GM12872 (cell line): Measurements from ENCODE around the gene GGCT.

ENCODE experiments used
- TF ChIP-seq, protein P1 (sequence below): IDR thresholded peaks from 3 replicates; pipeline ENCODE4 v1.5.1; 2011; ENCODE audit warnings: low read depth, mild to moderate bottlenecking, low read length, moderate library complexity; ENCODE audit not compliant: insufficient read depth

GGCT gene

DNA sequence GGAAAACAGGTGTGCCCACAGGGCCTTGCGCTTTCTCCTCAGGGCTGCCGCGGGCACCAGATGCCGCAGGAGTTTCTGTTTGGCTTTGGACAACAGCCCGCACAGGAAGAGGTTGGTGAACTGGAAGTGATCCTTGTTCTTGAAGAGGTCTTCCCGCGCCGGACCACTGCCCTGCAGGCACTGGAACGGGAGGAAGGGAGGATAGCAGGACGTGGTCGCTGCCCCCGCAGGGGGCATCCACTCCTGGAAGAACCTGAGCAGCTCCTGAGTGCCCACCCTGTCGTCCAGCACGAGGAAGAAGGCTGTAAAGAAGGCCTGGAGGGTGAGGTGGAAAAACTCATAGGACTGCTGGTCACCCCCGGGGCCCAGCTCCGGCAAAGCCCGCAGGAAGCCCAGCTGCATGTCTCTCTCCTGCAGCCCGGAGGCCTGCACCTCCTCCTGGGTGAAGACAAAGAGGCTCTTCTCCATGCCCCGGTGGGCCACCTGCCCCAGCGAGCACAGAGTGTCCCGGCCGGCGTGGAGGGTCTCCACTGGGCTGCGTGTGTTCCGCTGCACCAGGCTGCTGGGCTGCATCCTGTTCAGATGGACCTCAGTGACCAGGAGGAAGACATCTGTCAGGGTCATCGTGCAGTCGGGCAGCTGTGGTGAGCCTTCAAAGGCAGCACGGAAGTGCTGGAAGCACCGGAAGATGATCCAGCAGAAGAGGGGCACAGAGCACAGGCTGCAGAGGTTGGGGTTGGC, 52.9 kb downstream of the GGCT start:
- TF ChIP-seq, protein P1, sequence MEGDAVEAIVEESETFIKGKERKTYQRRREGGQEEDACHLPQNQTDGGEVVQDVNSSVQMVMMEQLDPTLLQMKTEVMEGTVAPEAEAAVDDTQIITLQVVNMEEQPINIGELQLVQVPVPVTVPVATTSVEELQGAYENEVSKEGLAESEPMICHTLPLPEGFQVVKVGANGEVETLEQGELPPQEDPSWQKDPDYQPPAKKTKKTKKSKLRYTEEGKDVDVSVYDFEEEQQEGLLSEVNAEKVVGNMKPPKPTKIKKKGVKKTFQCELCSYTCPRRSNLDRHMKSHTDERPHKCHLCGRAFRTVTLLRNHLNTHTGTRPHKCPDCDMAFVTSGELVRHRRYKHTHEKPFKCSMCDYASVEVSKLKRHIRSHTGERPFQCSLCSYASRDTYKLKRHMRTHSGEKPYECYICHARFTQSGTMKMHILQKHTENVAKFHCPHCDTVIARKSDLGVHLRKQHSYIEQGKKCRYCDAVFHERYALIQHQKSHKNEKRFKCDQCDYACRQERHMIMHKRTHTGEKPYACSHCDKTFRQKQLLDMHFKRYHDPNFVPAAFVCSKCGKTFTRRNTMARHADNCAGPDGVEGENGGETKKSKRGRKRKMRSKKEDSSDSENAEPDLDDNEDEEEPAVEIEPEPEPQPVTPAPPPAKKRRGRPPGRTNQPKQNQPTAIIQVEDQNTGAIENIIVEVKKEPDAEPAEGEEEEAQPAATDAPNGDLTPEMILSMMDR: no peak

DNA sequence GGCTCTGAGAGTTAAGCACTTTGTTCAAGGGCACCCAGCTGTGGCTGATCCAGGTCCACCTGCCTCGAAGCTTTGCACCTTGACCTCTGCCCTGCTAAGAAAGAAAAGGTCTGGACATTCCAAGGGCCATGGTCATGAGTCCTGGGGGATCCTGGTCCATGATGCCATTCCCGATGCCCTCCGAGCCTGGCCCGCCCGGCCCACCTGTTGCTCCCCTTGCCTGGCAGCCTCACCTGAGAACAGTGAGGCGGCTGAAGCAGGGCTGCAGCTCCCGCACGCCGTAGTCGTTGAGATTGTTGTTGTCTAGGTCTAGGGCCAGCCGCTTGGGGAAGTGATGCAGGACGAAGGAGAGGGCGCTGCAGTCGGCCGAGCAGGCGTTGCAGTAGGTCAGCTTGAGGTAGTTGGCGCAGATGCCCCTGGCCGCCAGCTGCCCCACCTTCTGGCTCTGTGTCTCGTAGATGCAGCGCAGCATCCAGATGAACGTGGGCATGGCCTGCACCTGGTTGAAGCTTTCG, 53.6 kb downstream of the GGCT start:
- TF ChIP-seq, protein P1: no peak

DNA sequence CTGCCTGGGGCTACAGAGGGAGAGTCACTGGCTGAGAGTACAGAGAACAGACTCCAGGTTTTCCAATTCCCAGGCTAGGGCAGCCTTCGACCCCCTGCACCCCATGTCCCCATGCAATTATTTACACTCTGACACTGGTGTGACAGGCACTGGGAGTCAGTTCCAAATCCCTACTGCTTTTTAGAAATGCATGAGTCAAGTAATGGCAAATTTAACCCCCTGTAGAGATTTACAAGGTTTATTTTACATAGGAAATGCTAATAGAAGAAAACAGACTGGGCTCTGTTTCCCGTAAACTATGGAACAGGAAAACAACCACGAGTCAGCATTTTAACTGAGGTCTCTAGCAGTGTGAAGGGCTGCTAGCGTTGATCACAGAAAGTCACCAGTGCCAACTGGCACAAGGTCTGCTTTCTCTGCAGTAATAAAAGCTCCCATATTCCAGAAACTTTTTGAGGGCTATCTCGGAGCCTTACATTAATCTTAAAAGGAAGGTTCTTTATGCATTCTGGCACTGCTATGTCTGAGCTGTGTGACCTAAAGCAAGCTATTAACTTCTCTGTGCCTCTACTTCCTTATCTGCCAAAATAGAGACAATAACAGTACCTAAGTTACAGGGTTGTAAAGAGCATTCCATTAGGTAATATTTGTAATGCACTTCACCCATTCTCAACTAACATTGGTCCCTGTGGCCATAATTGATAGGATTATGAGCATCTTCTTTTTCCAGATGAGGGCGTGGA, 54.2 kb downstream of the GGCT start:
- TF ChIP-seq, protein P1: no peak

DNA sequence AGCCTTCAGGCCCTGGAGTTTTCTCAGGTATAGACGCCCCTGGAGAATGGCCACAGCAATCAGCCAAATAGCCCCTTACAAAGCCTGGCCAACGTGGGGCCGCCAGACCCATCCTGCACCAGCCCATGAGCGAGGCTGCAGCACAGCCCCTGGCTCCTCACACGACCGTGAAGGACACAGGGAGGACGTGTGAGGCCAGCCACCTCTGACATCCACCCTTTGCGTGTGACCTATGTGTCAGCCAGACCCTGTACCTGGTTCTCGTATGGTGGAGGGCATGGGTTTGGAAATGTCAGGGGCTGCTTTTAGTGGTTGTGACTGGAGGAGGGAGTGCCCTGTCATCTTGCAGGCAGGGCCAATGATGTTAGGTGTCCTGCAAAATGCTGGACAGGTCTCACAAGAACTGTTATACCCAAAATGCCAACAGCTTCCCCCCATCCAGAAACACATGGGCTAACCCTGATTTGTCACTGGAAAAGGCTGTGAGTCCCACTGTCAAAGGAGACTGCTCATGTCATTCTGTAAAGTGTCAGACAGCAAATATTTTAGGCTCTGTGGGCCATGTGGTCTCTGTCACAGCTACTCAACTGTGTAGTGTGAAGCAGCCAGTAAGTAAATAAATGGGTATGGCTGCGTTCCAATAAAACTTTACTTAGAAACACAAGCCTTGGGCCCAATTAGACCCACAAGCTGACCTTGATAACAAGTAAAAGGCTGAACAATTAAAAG, 56.0 kb downstream of the GGCT start:
- TF ChIP-seq, protein P1: no peak

DNA sequence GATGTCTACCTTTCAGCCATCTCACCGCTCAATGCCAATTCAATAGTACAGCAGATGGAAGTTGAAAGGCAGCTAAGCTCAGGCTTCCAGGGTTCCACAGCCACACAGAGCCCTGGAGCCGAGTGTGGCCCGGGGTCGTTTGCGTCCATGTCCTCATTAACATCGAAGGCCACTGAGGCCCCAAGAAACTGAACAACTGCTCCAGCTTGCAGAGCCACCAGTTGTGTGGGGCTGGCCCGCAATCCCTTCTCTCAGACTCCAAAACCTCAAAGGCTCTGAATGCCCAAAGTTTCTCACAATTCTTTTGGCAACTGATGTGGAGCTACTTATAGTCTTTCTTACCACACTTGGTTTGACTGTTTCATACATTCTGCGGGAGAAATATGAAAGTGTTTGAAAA, 57.2 kb downstream of the GGCT start:
- TF ChIP-seq, protein P1: no peak
